HCT116 (cell line): ENCODE data around the gene SERPINB5. TPM values are rescaled to one million over a fixed set of nuclear protein-coding genes. Genes with fewer than 3 reads are reported as not detected.

Experiments
- ATAC-seq: fragments of 200-7000 bp; cut with Tn5 transposase; 2 replicates; pipeline ENCODE4 v1.9.1; 2020; ENCODE audit warnings: mild to moderate bottlenecking, moderate library complexity
- BruUV-seq: library from RNA; stranded (reverse); fragments of 400-500 nt; replicated peaks from 2 replicates; lab custom pipeline; 2021; lab: Mats Ljungman, UMichigan
- CTCF ChIA-PET: fragments of 300-600 bp; sonication (Branson Sonifier 250); formaldehyde crosslinking; loops from one replicate; lab custom pipeline; 2021; ENCODE audit warnings: antibody characterized with exemption; lab: Charles Lee
- POLR2A ChIA-PET: fragments of 300-600, 350-600 bp; sonication (Branson Sonifier 250); formaldehyde crosslinking; loops from one replicate; lab custom pipeline; 2021; ENCODE audit warnings: antibody characterized with exemption; lab: Charles Lee
- RAD21 ChIA-PET, 2 experiments: fragments of 300-600 bp; sonication (Branson Sonifier 250); formaldehyde crosslinking; loops; one replicate each; lab custom pipeline; 2023; ENCODE audit warnings: low total read pairs in 2 of 2; ENCODE audit not compliant: uncharacterized antibody in 2 of 2, unreplicated experiment in 2 of 2, low non-redundant PET in 1 of 2; lab: Charles Lee
- DNase-seq: peaks from one replicate; pipeline ENCODE4 v3.0.0-alpha.2; 2010; ENCODE audit warnings: low read depth, low spot score
- H2AFZ ChIP-seq: fragments of 200-600 bp; shearing (Covaris generic), sonication (generic); 2 replicates; pipeline ENCODE4 v1.6.1; 2017; ENCODE audit warnings: low read depth, mixed run types, mixed read lengths, antibody characterized with exemption, low read length; ENCODE audit not compliant: poor library complexity, severe bottlenecking
- H3K27ac ChIP-seq: 2 replicates; pipeline ENCODE4 v1.5.1; 2012; ENCODE audit warnings: low read depth, low read length
- H3K27me3 ChIP-seq: fragments of 200-600 bp; sonication (generic); 2 replicates; pipeline ENCODE4 v1.6.1; 2016; ENCODE audit warnings: mixed run types, low read length, mixed read lengths; ENCODE audit not compliant: insufficient read depth
- H3K36me3 ChIP-seq, 2 experiments: fragments of 200-500 bp in 1 of 2; fragments of 200-600 bp in 1 of 2; sonication (Bioruptor generic) in 1 of 2; sonication (generic) in 1 of 2; 2 replicates each; pipeline versions ENCODE4 v1.5.1 to v1.6.1; 2014 to 2016; ENCODE audit warnings: low read length in 2 of 2, inconsistent platforms in 1 of 2, mixed read lengths in 1 of 2, mixed run types in 1 of 2; ENCODE audit not compliant: insufficient read depth in 2 of 2, control insufficient read depth in 1 of 2
- H3K4me1 ChIP-seq, 2 experiments: fragments of 200-600 bp in 1 of 2; sonication (generic) in 1 of 2; 2 replicates each; pipeline versions ENCODE4 v1.5.1 to v1.6.1; 2012 to 2017; ENCODE audit warnings: low read length in 2 of 2, inconsistent platforms in 1 of 2, mild to moderate bottlenecking in 1 of 2, mixed read lengths in 1 of 2, mixed run types in 1 of 2, moderate library complexity in 1 of 2; ENCODE audit not compliant: insufficient read depth in 2 of 2, control insufficient read depth in 1 of 2
- H3K4me2 ChIP-seq: fragments of 200-600 bp; sonication (generic); 2 replicates; pipeline ENCODE4 v1.6.1; 2017; ENCODE audit warnings: mixed run types, low read length, mixed read lengths
- H3K4me3 ChIP-seq, 2 experiments: fragments of 200-600 bp in 1 of 2; sonication (generic) in 1 of 2; replicated peaks in 1 of 2; 2 replicates each; pipeline ENCODE4 v1.5.1; 2011 to 2016; ENCODE audit warnings: low read length in 2 of 2, control low read depth in 1 of 2, low read depth in 1 of 2, mild to moderate bottlenecking in 1 of 2, mixed read lengths in 1 of 2, mixed run types in 1 of 2
- H3K79me2 ChIP-seq: fragments of 200-600 bp; sonication (generic); 2 replicates; pipeline ENCODE4 v1.6.1; 2017; ENCODE audit warnings: mild to moderate bottlenecking, mixed run types, low read length, moderate library complexity, mixed read lengths; ENCODE audit not compliant: insufficient read depth
- H3K9ac ChIP-seq: fragments of 200-600 bp; sonication (generic); 2 replicates; pipeline ENCODE4 v1.6.1; 2016; ENCODE audit warnings: low read length, mixed read lengths
- H3K9me2 ChIP-seq: fragments of 200-600 bp; sonication (generic), shearing (Covaris generic); 2 replicates; pipeline ENCODE4 v1.6.1; 2017; ENCODE audit warnings: mixed run types, mild to moderate bottlenecking, moderate library complexity; ENCODE audit not compliant: insufficient read depth
- H3K9me3 ChIP-seq, 2 experiments: fragments of 200-500 bp in 1 of 2; fragments of 200-600 bp in 1 of 2; sonication (Bioruptor generic) in 1 of 2; sonication (generic) in 1 of 2; 2 replicates each; pipeline ENCODE4 v1.6.1; 2014 to 2017; ENCODE audit warnings: low read length in 2 of 2, mixed read lengths in 2 of 2, inconsistent platforms in 1 of 2, low read depth in 1 of 2, mild to moderate bottlenecking in 1 of 2, mixed run types in 1 of 2, moderate library complexity in 1 of 2; ENCODE audit not compliant: control insufficient read depth in 1 of 2, insufficient read depth in 1 of 2
- H4K20me1 ChIP-seq: fragments of 200-600 bp; sonication (generic), shearing (Covaris generic); 2 replicates; pipeline ENCODE4 v1.6.1; 2017; ENCODE audit warnings: mixed run types, mild to moderate bottlenecking, moderate library complexity; ENCODE audit not compliant: insufficient read depth
- CEBPB ChIP-seq: IDR thresholded peaks from 2 replicates; pipeline ENCODE4 v1.6.1; 2012; ENCODE audit warnings: low read depth
- CTCF ChIP-seq, 3 experiments: fragments of 200-600 bp in 1 of 3; sonication (generic) in 1 of 3; IDR thresholded peaks in 2 of 3; conservative IDR thresholded peaks in 1 of 3; 2 replicates each; pipeline ENCODE4 v1.5.1; 2012 to 2017; ENCODE audit warnings: low read depth in 2 of 3, low read length in 2 of 3, antibody characterized with exemption in 1 of 3, borderline replicate concordance in 1 of 3, control low read depth in 1 of 3, mild to moderate bottlenecking in 1 of 3, mixed read lengths in 1 of 3, mixed run types in 1 of 3, moderate library complexity in 1 of 3; ENCODE audit not compliant: insufficient read depth in 1 of 3
- EGR1 ChIP-seq: IDR thresholded peaks from 2 replicates; pipeline ENCODE4 v1.6.1; 2012; ENCODE audit warnings: low read depth
- EZH2phosphoT487 ChIP-seq: fragments of 200-600 bp; IDR thresholded peaks from 2 replicates; pipeline ENCODE4 v1.6.1; 2018; ENCODE audit warnings: antibody characterized with exemption, borderline replicate concordance
- JUND ChIP-seq: IDR thresholded peaks from 2 replicates; pipeline ENCODE4 v1.6.1; 2012
- POLR2AphosphoS5 ChIP-seq: IDR thresholded peaks from 2 replicates; pipeline ENCODE4 v1.6.1; 2011; ENCODE audit warnings: mild to moderate bottlenecking, low read depth, low read length, moderate library complexity
- RAD21 ChIP-seq: IDR thresholded peaks from 2 replicates; pipeline ENCODE4 v1.6.1; 2012; ENCODE audit warnings: low read depth, mild to moderate bottlenecking
- TCF7L2 ChIP-seq: IDR thresholded peaks from 2 replicates; pipeline ENCODE4 v1.7.0; 2011; ENCODE audit warnings: borderline replicate concordance, inconsistent platforms; ENCODE audit not compliant: insufficient read depth, insufficient read length; ENCODE audit errors: extremely low read depth
- ZNF274 ChIP-seq: fragments of 200-500 bp; sonication (Bioruptor generic); IDR thresholded peaks from 2 replicates; pipeline ENCODE4 v1.6.1; 2014; ENCODE audit warnings: mild to moderate bottlenecking, low read depth, low read length, inconsistent platforms
- intact Hi-C: fragments of 100-400 bp; cut with micrococcal nuclease; formaldehyde crosslinking; loops from 2 replicates; pipeline ENCODE4 v1.10.0; 2022
- total RNA-seq: library from RNA; stranded (reverse); gene quantifications from one replicate; pipeline ENCODE4 v1.2.1, GENCODE V29; 2021; ENCODE audit not compliant: unreplicated experiment
- TF ChIP-seq, protein P1 (sequence below): IDR thresholded peaks from 2 replicates; pipeline ENCODE4 v1.6.1; 2011; ENCODE audit warnings: mild to moderate bottlenecking, low read length, moderate library complexity; ENCODE audit not compliant: insufficient replicate concordance; ENCODE audit errors: extremely low read depth

SERPINB5 gene
- total RNA-seq, 1 experiment from 2014 or later = 19.5 TPM

- TF ChIP-seq ZNF274 = no peak
Measured at GRCh38 chr18:63551769-63552168, 75.0 kb downstream of the SERPINB5 start (continued).

DNA sequence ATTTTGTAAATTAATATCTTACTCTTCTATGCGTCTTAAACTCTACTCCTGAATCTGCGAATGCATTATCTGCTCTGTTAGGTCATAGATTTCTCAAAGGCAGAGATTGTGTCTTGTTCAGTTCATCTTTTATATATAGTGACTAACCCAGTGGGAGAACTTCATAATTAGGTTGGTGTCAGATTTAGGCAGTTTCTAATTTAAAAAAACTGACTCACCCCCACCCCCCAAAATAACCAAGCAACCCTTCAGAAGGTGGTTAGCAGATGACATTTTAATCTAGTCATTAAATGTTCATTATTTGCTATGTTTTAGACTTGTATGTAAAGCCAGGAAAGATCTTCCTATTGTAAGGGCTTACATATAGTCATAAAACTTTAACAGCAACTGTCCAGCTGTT lies 75.8 kb downstream of the SERPINB5 start:
- Histone ChIP-seq H3K4me3 (no peak overlapping the region), H3K9me3 (no peaks in the 10 kb centered on the region), H3K36me3 (no peaks in the 10 kb centered on the region), H3K4me2 (no peak overlapping the region), H3K9ac (no peak overlapping the region), H3K9me2 (no peaks in the 10 kb centered on the region), H4K20me1 (no peaks in the 10 kb centered on the region), H3K4me1 (peaks cover 0 to 9% of the 10 kb centered on the region in 2 experiments; a peak in 1 of 4 replicates), H3K27ac (no peak overlapping the region), H2AFZ (no peak overlapping the region), H3K79me2 (no peaks in the 10 kb centered on the region), H3K27me3 (no peaks in the 10 kb centered on the region)
- ChIA-PET CTCF (interaction anchor here (1.0 to 1.4 kb wide), 2 partner anchors 34 to 291 kb away, joined by 3 to 4 read pairs; no protein-coding TSS in a partner anchor), RAD21 (no interaction called here), POLR2A (no interaction called here)
- TF ChIP-seq EZH2phosphoT487 = no peak
- TF ChIP-seq, protein P1, sequence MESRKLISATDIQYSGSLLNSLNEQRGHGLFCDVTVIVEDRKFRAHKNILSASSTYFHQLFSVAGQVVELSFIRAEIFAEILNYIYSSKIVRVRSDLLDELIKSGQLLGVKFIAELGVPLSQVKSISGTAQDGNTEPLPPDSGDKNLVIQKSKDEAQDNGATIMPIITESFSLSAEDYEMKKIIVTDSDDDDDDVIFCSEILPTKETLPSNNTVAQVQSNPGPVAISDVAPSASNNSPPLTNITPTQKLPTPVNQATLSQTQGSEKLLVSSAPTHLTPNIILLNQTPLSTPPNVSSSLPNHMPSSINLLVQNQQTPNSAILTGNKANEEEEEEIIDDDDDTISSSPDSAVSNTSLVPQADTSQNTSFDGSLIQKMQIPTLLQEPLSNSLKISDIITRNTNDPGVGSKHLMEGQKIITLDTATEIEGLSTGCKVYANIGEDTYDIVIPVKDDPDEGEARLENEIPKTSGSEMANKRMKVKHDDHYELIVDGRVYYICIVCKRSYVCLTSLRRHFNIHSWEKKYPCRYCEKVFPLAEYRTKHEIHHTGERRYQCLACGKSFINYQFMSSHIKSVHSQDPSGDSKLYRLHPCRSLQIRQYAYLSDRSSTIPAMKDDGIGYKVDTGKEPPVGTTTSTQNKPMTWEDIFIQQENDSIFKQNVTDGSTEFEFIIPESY = no peak
- TF ChIP-seq JUND = no peak
- no peak for TF ChIP-seq CTCF (IDR thresholded peaks at IDR 0.05 in 2 of 3, conservative IDR thresholded peaks at IDR 0.05 in 1 of 3; ENCODE audit: borderline replicate concordance in 1 of 3, insufficient read depth in 1 of 3, low read depth in 2 of 3, low read length in 2 of 3)
- TF ChIP-seq CEBPB = no peak
- no peak for TF ChIP-seq POLR2AphosphoS5
- TF ChIP-seq RAD21 = no peak
- TF ChIP-seq EGR1 = no peak
- no peak for TF ChIP-seq TCF7L2
- TF ChIP-seq ZNF274 = no peak
- no peak for DNase-seq
- intact Hi-C loops = no loop called here
- BruUV-seq = no TSS peak
- ATAC-seq = no peak
